A549 (cell line): ENCODE data around the gene HSD11B2. TPM values are rescaled to one million over a fixed set of nuclear protein-coding genes. Genes with fewer than 3 reads are reported as not detected.

Source experiments
- ATAC-seq, 2 experiments: fragments of 200-7000 bp in 1 of 2; fragments of >200 bp in 1 of 2; cut with Nextera tagmentation in 1 of 2; cut with Tn5 transposase in 1 of 2; 3 replicates each; pipeline versions ENCODE4 v1.8.0 to v1.9.1; 2018 to 2020; ENCODE audit warnings: mild to moderate bottlenecking in 1 of 2, moderate library complexity in 1 of 2
- CTCF ChIA-PET: fragments of 300-600 bp; sonication (Branson Sonifier 250); formaldehyde crosslinking; extraction: SDS; loops from one replicate; lab custom pipeline; 2021; ENCODE audit warnings: antibody characterized with exemption, inconsistent platforms; lab: Yijun Ruan, JAX
- POLR2A ChIA-PET: fragments of 350-600 bp; formaldehyde crosslinking; extraction: SDS; loops from one replicate; lab custom pipeline; 2021; ENCODE audit warnings: antibody characterized with exemption, inconsistent platforms; lab: Yijun Ruan, JAX
- DNase-seq, 2 experiments: peaks; one replicate each; pipeline versions ENCODE4 v3.0.0 to v3.0.0-alpha.2; 2011 to 2016; ENCODE audit warnings: low read depth in 1 of 2, low spot score in 1 of 2
- FAIRE-seq: peaks from 2 replicates; lab custom pipeline; 2011; peaks lifted over from hg19 to GRCh38; lab: Jason Lieb, UNC
- H3K27ac ChIP-seq, 2 experiments: fragments of >200 bp; sonication (Bioruptor Twin); formaldehyde crosslinking; 3 replicates each; pipeline ENCODE4 v1.5.1; 2016 to 2017
- H3K4me1 ChIP-seq: fragments of >200 bp; sonication (Bioruptor Twin); formaldehyde crosslinking; 3 replicates; pipeline ENCODE4 v1.6.1; 2016
- H3K4me2 ChIP-seq: fragments of >200 bp; sonication (Bioruptor Twin); formaldehyde crosslinking; 3 replicates; pipeline ENCODE4 v1.6.1; 2016
- H3K4me3 ChIP-seq: fragments of >200 bp; sonication (Bioruptor Twin); formaldehyde crosslinking; 3 replicates; pipeline ENCODE4 v1.5.1; 2016
- H3K9me3 ChIP-seq: fragments of >200 bp; sonication (Bioruptor Twin); formaldehyde crosslinking; 3 replicates; pipeline ENCODE4 v1.6.1; 2016
- CBX8 ChIP-seq: fragments of 200-600 bp; sonication (generic); IDR thresholded peaks from 2 replicates; pipeline ENCODE4 v1.6.1; 2016
- CHD4 ChIP-seq: fragments of 200-600 bp; sonication (generic); IDR thresholded peaks from 2 replicates; pipeline ENCODE4 v1.6.1; 2016; ENCODE audit warnings: antibody characterized with exemption, mild to moderate bottlenecking, borderline replicate concordance
- EP300 ChIP-seq, 2 experiments: fragments of >200 bp; sonication (Bioruptor Twin); formaldehyde crosslinking; IDR thresholded peaks; 2 replicates in 1 of 2; 3 replicates in 1 of 2; pipeline ENCODE4 v1.6.1; 2016 to 2017
- FOSL2 ChIP-seq, 2 experiments: fragments of 450-650 bp in 1 of 2; fragments of >200 bp in 1 of 2; sonication (Bioruptor Twin) in 1 of 2; formaldehyde crosslinking; IDR thresholded peaks; 2 replicates each; pipeline versions ENCODE4 v1.5.0 to v1.6.1; 2016 to 2020; ENCODE audit warnings: mild to moderate bottlenecking in 1 of 2, moderate library complexity in 1 of 2
- FOXS1 ChIP-seq: fragments of 250-450 bp; sonication (Bioruptor Pico); IDR thresholded peaks from 2 replicates; pipeline ENCODE4 v1.5.0; 2020; ENCODE audit warnings: mild to moderate bottlenecking, moderate library complexity
- GATA3 ChIP-seq: IDR thresholded peaks from 2 replicates; pipeline ENCODE4 v1.6.1; 2012; ENCODE audit warnings: borderline replicate concordance
- HEYL ChIP-seq: fragments of 250-450 bp; sonication (Bioruptor Pico); IDR thresholded peaks from 2 replicates; pipeline ENCODE4 v1.8.0; 2021; ENCODE audit warnings: mild to moderate bottlenecking, moderate library complexity
- KDM5A ChIP-seq: fragments of 200-600 bp; sonication (generic); IDR thresholded peaks from 2 replicates; pipeline ENCODE4 v1.6.1; 2016; ENCODE audit warnings: antibody characterized with exemption, mild to moderate bottlenecking
- MAFK ChIP-seq: fragments of 450-650 bp; IDR thresholded peaks from 2 replicates; pipeline ENCODE4 v1.6.1; 2014; ENCODE audit not compliant: partially characterized antibody
- POLR2A ChIP-seq: IDR thresholded peaks from 2 replicates; pipeline ENCODE4 v1.6.1; 2012; ENCODE audit warnings: mild to moderate bottlenecking, low read length
- RAD21 ChIP-seq, 2 experiments: fragments of >200 bp in 1 of 2; sonication (Bioruptor Twin) in 1 of 2; formaldehyde crosslinking in 1 of 2; IDR thresholded peaks in 1 of 2; conservative IDR thresholded peaks in 1 of 2; 2 replicates in 1 of 2; 3 replicates in 1 of 2; pipeline ENCODE4 v1.6.1; 2012 to 2018; ENCODE audit warnings: inconsistent platforms in 1 of 2
- ZC3H11A ChIP-seq: fragments of 450-650 bp; IDR thresholded peaks from 2 replicates; pipeline ENCODE4 v1.6.1; 2014; ENCODE audit warnings: antibody characterized with exemption, mild to moderate bottlenecking
- WGBS: methylation state at CpG from one replicate; pipeline ENCODE4 v1.1.6; 2017; ENCODE audit errors: missing lambda C conversion rate; 5-methylcytosine and 5-hydroxymethylcytosine counted together
- polyA plus RNA-seq, 4 experiments: library from polyadenylated mRNA; depleted of rRNA in 3 of 4; stranded (reverse); fragments of >200 nt; fragmentation: RNase III in 1 of 4; extraction: RNeasy Plus Mini Kit Qiagen cat#74134 plus additional on column Dnase treatment in 1 of 4; gene quantifications; 2 replicates in 3 of 4; 3 replicates in 1 of 4; pipeline ENCODE4 v1.2.3, GENCODE V29; 2011 to 2017
- TF ChIP-seq, protein P1 (sequence below): fragments of >200 bp; sonication (Bioruptor Twin); formaldehyde crosslinking; IDR thresholded peaks from 2 replicates; pipeline ENCODE4 v1.6.1; 2016
- TF ChIP-seq, protein P2 (sequence below): IDR thresholded peaks from 2 replicates; pipeline ENCODE4 v1.6.1; 2012
- TF ChIP-seq, protein P3 (sequence below): fragments of 250-450 bp; sonication (Bioruptor Pico); IDR thresholded peaks from 2 replicates; pipeline ENCODE4 v1.5.0; 2021; ENCODE audit warnings: mild to moderate bottlenecking, moderate library complexity, borderline replicate concordance
- TF ChIP-seq, protein P4 (sequence below): IDR thresholded peaks from 2 replicates; pipeline ENCODE4 v1.6.1; 2012; ENCODE audit warnings: low read depth, borderline replicate concordance
- TF ChIP-seq, protein P5 (sequence below): fragments of >200 bp; sonication (Bioruptor Twin); formaldehyde crosslinking; IDR thresholded peaks from 3 replicates; pipeline ENCODE4 v1.5.1; 2016

HSD11B2 gene
- polyA plus RNA-seq, 2 of the 4 experiments (the other 2 are of a cell fraction) = 0.53 to 1.6 TPM

- no peak for TF ChIP-seq HEYL (CRISPR knock-in tag)
- TF ChIP-seq, protein P1, sequence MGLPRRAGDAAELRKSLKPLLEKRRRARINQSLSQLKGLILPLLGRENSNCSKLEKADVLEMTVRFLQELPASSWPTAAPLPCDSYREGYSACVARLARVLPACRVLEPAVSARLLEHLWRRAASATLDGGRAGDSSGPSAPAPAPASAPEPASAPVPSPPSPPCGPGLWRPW = no peak
- no peak for TF ChIP-seq FOSL2 (IDR thresholded peaks at IDR 0.05)
- TF ChIP-seq FOSL2 (CRISPR knock-in tag; IDR thresholded peaks at IDR 0.05) = no peak
- TF ChIP-seq MAFK = peak; percentile 71
- no peak for TF ChIP-seq FOXS1 (CRISPR knock-in tag)
- H3K9me3 ChIP-seq = no peaks in the 10 kb centered on the region
- DNase-seq (no peak), FAIRE-seq (no peak), ATAC-seq (no peak)
- no peak overlapping the region for H3K27ac ChIP-seq
- peaks cover 8% of the 10 kb centered on the region; the same call in 1 of the 3 replicates for H3K4me1 ChIP-seq
- WGBS = 78% methylated on average over 7 of the region's 7 CpGs
- no peak overlapping the region for H3K4me2 ChIP-seq
- ChIA-PET POLR2A (no interaction called here), CTCF (interaction anchor here (0.6 to 13.1 kb wide), 6 partner anchors 11 to 345 kb away, joined by 3 to 176 read pairs (median 3); no protein-coding TSS in a partner anchor)
- no peak overlapping the region for H3K4me3 ChIP-seq
Measured at GRCh38 chr16:67457611-67458010, 26.7 kb downstream of the HSD11B2 start.

DNA sequence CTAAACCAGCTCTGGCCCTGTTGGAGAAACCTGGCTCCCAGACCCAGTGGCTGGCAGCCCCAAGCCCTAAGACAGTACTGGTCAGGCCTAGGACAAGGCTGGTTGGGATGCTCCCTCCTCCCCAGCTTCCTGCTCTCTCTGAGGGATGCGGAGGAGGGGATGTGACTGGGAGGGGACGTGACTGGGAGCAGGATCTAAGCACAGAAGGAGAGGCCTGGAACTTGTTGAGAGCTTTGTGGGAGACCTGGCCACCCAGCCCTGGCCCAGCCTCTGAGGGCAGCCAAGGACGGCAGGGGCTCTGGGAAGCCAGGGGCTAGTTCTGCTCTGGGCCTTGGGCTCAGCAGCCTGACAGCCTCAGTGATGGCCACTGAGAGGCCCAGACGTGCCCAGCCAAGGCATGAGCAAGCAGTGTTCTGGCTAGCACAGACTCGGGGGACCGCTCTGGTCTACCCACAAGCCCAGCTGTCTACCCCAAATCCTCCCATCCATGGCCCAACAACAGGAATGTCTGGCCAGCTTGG lies 27.3 kb downstream of the HSD11B2 start:
- no peak overlapping the region for H3K4me2 ChIP-seq
- no peak for FAIRE-seq
- WGBS = 97% methylated on average over 6 of the region's 6 CpGs
- TF ChIP-seq CBX8 (no peak), GATA3 (no peak), FOSL2 (IDR thresholded peaks at IDR 0.05) (no peak), FOSL2 (CRISPR knock-in tag; IDR thresholded peaks at IDR 0.05) (no peak)
- TF ChIP-seq, protein P1 = no peak
- DNase-seq = no peak
- no peak overlapping the region for H3K27ac ChIP-seq
- peaks cover 12% of the 10 kb centered on the region; the same call in 1 of the 3 replicates for H3K4me1 ChIP-seq
- H3K4me3 ChIP-seq = no peak overlapping the region
- no peak for ATAC-seq
- ChIA-PET CTCF (interaction anchor here (0.6 to 13.1 kb wide), 7 partner anchors 12 to 344 kb away, joined by 3 to 176 read pairs (median 3); partner anchors contain the start of gene ZDHHC1), POLR2A (no interaction called here)
- no peaks in the 10 kb centered on the region for H3K9me3 ChIP-seq

- POLR2A ChIA-PET = interaction anchor here (0.5 kb wide), 1 partner anchor 22 kb away, joined by 3 read pairs; the partner anchor contains the start of gene ATP6V0D1
- no peak for FAIRE-seq
- peaks cover 12% of the 10 kb centered on the region; the same call in 1 of the 3 replicates for H3K4me1 ChIP-seq
- no peak overlapping the region for H3K4me2 ChIP-seq
- TF ChIP-seq FOSL2 (IDR thresholded peaks at IDR 0.05) (no peak), FOSL2 (CRISPR knock-in tag; IDR thresholded peaks at IDR 0.05) (no peak), RAD21 (conservative IDR thresholded peaks at IDR 0.05 in 1 of 2, IDR thresholded peaks at IDR 0.05 in 1 of 2) (no peak), EP300 (IDR thresholded peaks at IDR 0.05) (no peak), ZC3H11A (no peak)
- TF ChIP-seq, protein P2, sequence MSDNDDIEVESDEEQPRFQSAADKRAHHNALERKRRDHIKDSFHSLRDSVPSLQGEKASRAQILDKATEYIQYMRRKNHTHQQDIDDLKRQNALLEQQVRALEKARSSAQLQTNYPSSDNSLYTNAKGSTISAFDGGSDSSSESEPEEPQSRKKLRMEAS = no peak
- TF ChIP-seq, all 56 proteins: peak for 0
- no peaks in the 10 kb centered on the region for H3K9me3 ChIP-seq
- DNase-seq (no peak), ATAC-seq (peak; percentile 7 to 15; a peak in 2 of 6 replicates)
- CTCF ChIA-PET = interaction anchor here (0.6 to 13.1 kb wide), 5 partner anchors 13 to 43 kb away, joined by 3 to 176 read pairs (median 7); partner anchors contain the start of genes ATP6V0D1, HSD11B2 and ZDHHC1
- no peak overlapping the region for H3K4me3 ChIP-seq
- 0 out of 6 replicates have a peak overlapping the region, but pooled peaks of 1 of the 2 experiments have one; percentile 5 for H3K27ac ChIP-seq
- 68% methylated on average over 4 of the region's 7 CpGs for WGBS
Measured at GRCh38 chr16:67459066-67459860, 28.3 kb downstream of the HSD11B2 start.

GRCh38 chr16:67459861-67460150 lies 28.9 kb downstream of the HSD11B2 start:
- ChIA-PET CTCF (interaction anchor here (0.6 to 13.1 kb wide), 4 partner anchors 13 to 35 kb away, joined by 3 to 176 read pairs (median 24); partner anchors contain the start of genes ATP6V0D1 and HSD11B2), POLR2A (no interaction called here)
- no peaks in the 10 kb centered on the region for H3K9me3 ChIP-seq
- no peak overlapping the region for H3K4me2 ChIP-seq
- H3K27ac ChIP-seq = 0 out of 6 replicates have a peak overlapping the region, but pooled peaks of 1 of the 2 experiments have one; percentile 5
- 83% methylated on average over 2 of the region's 3 CpGs for WGBS
- H3K4me1 ChIP-seq = peaks cover 12% of the 10 kb centered on the region; the same call in 1 of the 3 replicates
- FAIRE-seq (no peak), DNase-seq (no peak), ATAC-seq (no peak)
- TF ChIP-seq, protein P3, sequence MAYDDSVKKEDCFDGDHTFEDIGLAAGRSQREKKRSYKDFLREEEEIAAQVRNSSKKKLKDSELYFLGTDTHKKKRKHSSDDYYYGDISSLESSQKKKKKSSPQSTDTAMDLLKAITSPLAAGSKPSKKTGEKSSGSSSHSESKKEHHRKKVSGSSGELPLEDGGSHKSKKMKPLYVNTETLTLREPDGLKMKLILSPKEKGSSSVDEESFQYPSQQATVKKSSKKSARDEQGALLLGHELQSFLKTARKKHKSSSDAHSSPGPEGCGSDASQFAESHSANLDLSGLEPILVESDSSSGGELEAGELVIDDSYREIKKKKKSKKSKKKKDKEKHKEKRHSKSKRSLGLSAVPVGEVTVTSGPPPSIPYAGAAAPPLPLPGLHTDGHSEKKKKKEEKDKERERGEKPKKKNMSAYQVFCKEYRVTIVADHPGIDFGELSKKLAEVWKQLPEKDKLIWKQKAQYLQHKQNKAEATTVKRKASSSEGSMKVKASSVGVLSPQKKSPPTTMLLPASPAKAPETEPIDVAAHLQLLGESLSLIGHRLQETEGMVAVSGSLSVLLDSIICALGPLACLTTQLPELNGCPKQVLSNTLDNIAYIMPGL (CRISPR knock-in tag) = no peak
- no peak for TF ChIP-seq KDM5A
- TF ChIP-seq, protein P4, sequence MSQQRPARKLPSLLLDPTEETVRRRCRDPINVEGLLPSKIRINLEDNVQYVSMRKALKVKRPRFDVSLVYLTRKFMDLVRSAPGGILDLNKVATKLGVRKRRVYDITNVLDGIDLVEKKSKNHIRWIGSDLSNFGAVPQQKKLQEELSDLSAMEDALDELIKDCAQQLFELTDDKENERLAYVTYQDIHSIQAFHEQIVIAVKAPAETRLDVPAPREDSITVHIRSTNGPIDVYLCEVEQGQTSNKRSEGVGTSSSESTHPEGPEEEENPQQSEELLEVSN = no peak
- no peak for TF ChIP-seq CHD4
- no peak for TF ChIP-seq EP300 (IDR thresholded peaks at IDR 0.05)
- TF ChIP-seq POLR2A = no peak
- TF ChIP-seq GATA3 = no peak
- no peak for TF ChIP-seq CBX8
- no peak for TF ChIP-seq MAFK
- TF ChIP-seq, protein P1 = no peak
- TF ChIP-seq, protein P5, sequence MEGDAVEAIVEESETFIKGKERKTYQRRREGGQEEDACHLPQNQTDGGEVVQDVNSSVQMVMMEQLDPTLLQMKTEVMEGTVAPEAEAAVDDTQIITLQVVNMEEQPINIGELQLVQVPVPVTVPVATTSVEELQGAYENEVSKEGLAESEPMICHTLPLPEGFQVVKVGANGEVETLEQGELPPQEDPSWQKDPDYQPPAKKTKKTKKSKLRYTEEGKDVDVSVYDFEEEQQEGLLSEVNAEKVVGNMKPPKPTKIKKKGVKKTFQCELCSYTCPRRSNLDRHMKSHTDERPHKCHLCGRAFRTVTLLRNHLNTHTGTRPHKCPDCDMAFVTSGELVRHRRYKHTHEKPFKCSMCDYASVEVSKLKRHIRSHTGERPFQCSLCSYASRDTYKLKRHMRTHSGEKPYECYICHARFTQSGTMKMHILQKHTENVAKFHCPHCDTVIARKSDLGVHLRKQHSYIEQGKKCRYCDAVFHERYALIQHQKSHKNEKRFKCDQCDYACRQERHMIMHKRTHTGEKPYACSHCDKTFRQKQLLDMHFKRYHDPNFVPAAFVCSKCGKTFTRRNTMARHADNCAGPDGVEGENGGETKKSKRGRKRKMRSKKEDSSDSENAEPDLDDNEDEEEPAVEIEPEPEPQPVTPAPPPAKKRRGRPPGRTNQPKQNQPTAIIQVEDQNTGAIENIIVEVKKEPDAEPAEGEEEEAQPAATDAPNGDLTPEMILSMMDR = no peak
- no peak overlapping the region for H3K4me3 ChIP-seq
